ENCODE data around the gene HECA.
"Not testable (repeated sequence)": the region's sequence is repeated elsewhere in the genome, so short reads cannot be mapped to it uniquely, and the experiment has no call there.

Gene HECA

DNA sequence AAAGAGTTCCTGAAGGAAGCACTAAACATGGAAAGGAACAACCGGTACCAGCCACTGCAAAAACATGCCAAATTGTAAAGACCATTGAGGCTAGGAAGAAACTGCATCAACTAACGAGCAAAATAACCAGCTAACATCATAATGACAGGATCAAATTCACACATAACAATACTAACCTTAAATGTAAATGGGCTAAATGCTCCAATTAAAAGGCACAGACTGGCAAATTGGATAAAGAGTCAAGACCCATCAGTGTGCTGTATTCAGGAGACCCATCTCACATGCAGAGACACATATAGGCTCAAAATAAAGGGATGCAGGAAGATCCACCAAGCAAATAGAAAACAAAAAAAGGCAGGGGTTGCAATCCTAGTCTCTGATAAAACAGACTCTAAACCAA, 77.6 kb downstream of the HECA start:
- DNase-seq = not testable (repeated sequence)

GRCh38 chr6:139219271-139219729, 84.4 kb downstream of the HECA start:
- DNase-seq = peak; percentile 65 to 71

DNA sequence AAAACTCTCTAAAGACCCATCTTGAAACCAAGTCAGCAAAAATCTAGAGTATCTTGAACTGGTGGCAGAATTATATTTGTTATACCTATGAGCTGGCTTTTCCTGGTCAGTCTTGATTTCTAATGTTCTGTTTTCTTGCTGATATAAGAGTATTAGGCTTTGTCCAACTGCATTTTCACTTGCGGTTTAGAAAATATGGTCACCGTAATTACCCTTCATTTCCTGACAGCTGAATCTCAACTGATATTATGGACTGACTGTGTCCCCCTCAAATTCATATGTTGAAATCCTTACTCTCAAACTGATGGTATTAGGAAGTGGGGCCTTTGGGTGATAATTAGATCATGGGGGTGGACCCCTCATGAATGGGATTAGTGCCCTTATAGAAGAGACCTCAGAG, 84.9 kb downstream of the HECA start:
- DNase-seq = no peak

DNA sequence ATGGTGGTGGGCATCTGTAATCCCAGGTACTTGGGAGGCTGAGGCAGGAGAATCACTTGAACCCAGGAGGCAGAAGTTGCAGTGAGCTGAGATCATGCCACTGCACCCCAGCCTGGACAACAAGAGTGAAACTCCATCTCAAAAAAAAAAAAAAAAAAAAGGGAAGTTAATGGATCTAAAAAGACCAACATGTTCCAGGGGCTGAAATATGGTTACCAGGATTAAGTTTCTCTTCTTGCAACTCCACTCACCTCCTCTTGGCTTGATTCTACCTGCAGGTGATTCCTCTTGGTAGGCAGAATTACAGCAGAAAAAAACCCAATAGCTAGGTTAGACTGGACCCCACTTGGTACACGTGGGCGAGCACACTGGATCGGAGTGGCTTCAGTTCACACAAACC, 93.5 kb downstream of the HECA start:
- DNase-seq = not testable (repeated sequence)

Measured in stimulated activated CD4-positive, alpha-beta T cell treated with anti-CD3 and anti-CD28 coated beads, Interleukin-2, amount 100 ng/mL, for 24 hours (primary cell).